GM21528 (cell line): Measurements from ENCODE around the gene HERC2.
A peak's percentile ranks its signal among the peaks of the same experiment; 100 is the strongest.
"Not testable (repeated sequence)": the region's sequence is repeated elsewhere in the genome, so short reads cannot be mapped to it uniquely, and the experiment has no call there.

Experiments
- ATAC-seq: cut with Tn5 transposase; IDR thresholded peaks from one replicate; pipeline ENCODE4 v1.9.1; 2021; ENCODE audit warnings: mild to moderate bottlenecking, moderate library complexity; ENCODE audit not compliant: unreplicated experiment, low FRiP score

HERC2 gene

DNA sequence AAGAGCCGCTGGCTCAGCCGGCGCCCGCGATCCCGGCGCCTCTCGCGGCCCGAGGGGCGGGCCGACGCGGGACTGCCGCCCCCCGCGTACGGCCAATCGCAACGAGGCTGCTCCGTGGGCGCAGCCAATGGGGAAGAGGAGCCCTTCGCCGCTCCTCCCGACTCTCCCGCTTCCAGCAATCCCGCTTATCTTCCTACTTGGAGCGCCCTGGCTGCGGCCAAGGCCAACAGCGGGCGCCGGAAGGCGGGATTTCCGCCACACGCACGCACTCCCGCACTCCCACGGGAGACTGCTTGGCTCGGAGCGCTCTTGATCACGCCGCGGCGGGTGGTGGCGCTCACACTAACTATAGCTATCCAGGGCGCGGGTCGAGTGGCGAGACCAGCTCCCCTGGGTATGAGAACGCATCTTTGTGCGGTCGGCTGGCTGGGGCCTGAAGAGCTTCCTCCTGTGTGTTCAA lies at the start of gene HERC2:
Gene HERC2 (minus strand): TSS at position 51 of the 460 bp plus-strand sequence. CDS start 746 bp downstream, outside the sequence.
- ATAC-seq: not testable (repeated sequence)

- not testable (repeated sequence) for ATAC-seq
Observed at GRCh38 chr15:28365502-28365901, 43.5 kb upstream of the HERC2 start.

- ATAC-seq: not testable (repeated sequence)
Observed at GRCh38 chr15:28357984-28358383, 36.0 kb upstream of the HERC2 start, which contains the start of gene GOLGA6L24. Gene GOLGA6L24, minus strand, starts transcription at chr15:28358084. Its CDS starts 61 bp downstream, at chr15:28358023.

- ATAC-seq: not testable (repeated sequence)
Observed at GRCh38 chr15:28321358-28322078, 461 bp downstream of the HERC2 start.

- ATAC-seq: not testable (repeated sequence)
Observed at GRCh38 chr15:28319725-28320124, 2.3 kb downstream of the HERC2 start.

DNA sequence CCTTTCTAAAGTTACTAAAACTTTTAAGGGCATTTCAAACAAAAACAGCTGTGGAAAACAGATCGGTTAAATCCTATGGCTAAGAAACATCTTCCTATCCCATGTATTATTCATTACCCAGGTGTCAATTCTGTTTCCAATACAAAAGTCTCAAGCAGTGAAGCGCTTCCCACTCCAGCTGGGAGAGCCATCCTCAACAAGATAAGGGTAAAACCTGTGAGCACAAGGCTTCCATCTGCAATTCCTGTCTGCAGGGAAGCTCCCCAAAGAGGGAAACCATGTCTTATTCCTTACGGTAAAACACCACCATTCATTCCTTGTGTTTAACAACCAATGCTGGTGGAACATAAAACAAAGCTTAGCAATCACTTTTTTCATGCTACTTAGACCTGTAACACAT lies 3.2 kb downstream of the HERC2 start:
- not testable (repeated sequence) for ATAC-seq

DNA sequence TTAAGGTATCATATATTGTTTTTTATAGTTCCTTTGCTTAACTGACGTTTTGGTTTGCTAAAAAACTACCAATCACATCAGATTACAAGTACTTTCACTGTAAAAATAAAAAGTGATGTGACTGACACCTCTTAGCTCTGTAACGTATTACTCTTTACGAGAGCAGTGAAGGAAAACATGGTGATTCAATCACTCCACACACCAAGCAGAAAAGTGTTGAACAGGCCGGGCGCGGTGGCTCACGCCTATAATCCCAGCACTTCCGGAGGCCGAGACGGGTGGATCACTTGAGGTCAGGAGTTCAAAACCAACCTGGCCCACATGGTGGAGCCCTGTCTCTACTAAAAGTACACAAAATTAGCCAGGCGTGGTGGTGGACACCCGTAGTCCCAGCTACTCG lies 3.9 kb downstream of the HERC2 start:
- ATAC-seq: not testable (repeated sequence)

GRCh38 chr15:28316958-28317357 lies 5.0 kb downstream of the HERC2 start:
- not testable (repeated sequence) for ATAC-seq

DNA sequence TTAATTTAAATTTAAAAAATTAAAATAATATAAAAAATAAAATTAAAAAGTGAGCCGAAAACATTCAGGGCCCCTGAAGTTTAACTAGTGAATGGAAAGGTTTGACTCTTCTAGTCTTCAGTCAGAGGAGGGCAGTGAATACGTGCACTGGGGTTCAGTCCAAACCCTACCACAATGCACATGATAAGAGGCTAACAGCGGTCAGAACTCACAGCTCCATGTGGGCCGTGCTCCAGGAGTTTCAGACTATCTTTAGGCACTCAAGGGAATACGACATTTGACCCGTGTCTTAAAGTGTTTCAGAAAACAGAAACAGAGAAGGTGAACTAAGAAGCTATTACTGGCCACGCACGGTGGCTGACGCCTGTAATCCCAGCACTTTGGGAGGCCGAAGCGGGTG lies 11.5 kb downstream of the HERC2 start:
- ATAC-seq: not testable (repeated sequence)

DNA sequence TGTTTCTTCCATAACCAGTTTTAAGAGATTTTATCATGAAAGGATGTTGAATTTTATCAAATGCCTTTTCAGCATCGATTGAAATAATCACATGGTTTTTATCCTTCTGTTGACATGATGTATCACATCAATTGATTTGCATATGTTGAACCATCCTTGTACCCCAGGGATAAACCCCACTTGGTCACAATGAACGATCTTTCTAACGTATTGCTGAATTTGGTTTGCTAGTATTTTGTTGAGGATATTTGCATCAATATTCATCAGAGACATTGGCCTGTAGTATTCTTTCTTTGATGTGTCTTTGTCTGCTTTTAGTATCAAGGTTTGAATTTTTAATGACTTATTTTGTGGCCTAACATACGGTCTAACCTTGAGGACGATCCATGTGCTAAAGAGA lies 13.3 kb downstream of the HERC2 start:
- ATAC-seq: not testable (repeated sequence)

DNA sequence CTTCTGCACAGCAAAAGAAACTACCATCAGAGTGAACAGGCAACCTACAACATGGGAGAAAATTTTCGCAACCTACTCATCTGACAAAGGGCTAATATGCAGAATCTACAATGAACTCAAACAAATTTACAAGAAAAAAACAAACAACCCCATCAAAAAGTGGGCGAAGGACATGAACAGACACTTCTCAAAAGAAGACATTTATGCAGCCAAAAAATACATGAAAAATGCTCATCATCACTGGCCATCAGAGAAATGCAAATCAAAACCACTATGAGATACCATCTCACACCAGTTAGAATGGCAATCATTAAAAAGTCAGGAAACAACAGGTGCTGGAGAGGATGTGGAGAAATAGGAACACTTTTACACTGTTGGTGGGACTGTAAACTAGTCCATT lies 16.3 kb downstream of the HERC2 start:
- not testable (repeated sequence) for ATAC-seq

DNA sequence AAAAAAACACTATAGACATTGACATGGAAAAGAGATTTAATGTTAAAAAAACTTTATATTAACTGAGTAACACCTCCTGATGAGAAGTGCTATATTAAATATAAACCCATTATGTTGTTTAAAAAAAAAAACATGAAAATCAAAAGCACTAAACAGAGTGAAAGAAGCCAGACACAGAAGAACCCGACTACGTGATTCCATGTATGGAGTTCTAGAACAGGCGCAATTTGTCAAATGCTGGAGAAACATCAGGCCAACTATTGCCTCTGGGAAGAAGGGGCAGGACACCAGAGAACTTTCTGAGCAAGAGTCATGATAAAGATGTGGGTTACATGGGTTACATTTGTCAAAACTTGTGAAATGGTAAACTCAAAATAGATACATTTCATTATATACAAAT lies 24.5 kb downstream of the HERC2 start:
- ATAC-seq: not testable (repeated sequence)

DNA sequence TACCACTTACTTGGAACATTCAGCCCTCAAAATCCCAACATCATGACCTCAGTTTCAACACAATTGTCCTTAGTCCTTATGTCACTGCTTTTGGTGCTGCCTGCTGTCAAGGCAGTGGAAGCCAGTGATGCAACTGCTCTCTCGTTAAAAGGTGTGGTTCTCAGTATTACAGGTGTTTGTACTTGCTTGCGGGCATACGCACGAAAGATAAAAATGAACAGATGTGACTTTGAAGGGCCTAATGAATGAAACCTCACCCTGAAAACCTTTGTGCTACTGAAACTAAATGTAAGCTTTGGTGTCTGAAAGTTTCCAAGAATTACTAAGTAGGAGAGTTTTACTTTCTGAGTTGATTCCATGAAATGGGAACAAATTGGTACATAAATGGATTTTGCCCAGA lies 25.2 kb downstream of the HERC2 start:
- ATAC-seq: not testable (repeated sequence)

GRCh38 chr15:28295009-28295563 lies 26.9 kb downstream of the HERC2 start:
- ATAC-seq: not testable (repeated sequence)

- ATAC-seq: not testable (repeated sequence)
Observed at GRCh38 chr15:28294560-28294959, 27.4 kb downstream of the HERC2 start.

GRCh38 chr15:28289694-28290463 lies 32.1 kb downstream of the HERC2 start:
- no peak for ATAC-seq

- ATAC-seq: peak; percentile 74
Observed at GRCh38 chr15:28288830-28289693, 32.9 kb downstream of the HERC2 start.

DNA sequence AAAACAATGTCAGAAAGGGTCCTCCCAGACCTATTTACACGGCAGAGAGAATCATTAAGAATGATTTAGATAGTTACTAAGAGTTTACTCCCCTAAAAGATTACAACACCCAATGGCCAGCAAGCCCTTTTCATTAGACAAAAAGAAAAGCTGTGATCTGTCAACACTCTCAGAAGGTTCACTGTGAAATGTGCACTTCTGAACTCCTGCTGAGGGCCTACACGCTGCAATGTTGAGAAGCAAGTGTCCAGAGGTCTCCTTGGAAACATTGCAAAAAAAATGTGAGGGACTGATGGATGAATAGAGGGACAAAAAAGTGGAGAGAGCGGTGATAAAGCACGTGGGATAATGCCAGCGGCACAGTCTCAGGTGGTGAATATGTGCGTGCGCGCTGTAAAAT lies 35.3 kb downstream of the HERC2 start:
- ATAC-seq: not testable (repeated sequence)

DNA sequence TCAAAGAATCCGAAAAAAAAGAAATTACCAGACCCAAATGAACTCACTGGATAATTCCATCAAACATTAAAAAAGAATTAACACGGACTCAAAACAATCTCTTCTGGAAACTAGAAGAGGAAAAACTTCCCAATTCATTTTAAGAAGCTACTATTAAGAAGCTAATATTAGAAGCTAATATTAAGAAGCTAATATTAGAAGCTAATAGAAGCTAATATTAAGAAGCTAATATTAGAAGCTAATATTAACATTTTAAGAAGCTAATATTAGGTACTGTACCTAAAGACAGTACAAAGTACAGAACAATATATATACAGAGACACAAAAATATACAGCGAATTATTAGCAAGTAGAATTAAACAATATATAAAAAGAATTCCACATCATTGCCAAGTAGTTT lies 35.9 kb downstream of the HERC2 start:
- ATAC-seq: no peak

DNA sequence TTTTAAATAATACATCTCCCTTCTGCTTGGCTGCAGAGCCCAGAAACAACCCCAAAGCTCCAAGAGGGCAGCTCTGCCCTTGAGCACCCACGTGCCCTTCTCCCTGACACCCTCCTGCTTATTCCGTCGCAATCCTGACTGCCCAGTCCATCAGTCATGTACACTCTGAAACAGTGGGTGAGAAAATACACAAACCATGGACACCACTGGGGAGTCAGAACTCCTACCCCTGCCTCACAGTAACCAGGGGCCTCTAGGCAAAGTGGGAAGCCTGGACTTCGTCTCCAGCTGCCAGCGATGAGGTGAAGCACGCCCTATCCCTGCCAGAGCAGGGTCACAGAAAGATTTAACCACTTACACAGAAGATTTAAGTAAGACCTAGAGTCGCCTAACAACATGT lies 40.1 kb downstream of the HERC2 start:
- ATAC-seq: no peak
